GM20000 (cell line): Measurements from ENCODE around the gene SLC25A30.
"Not testable (repeated sequence)": the region's sequence is repeated elsewhere in the genome, so short reads cannot be mapped to it uniquely, and the experiment has no call there.

ENCODE experiments used
- DNase-seq: peaks from one replicate; pipeline ENCODE4 v3.0.0; 2012; ENCODE audit warnings: low spot score
- TF ChIP-seq, protein P1 (sequence below): IDR thresholded peaks from 2 replicates; pipeline ENCODE4 v1.5.1; 2012; ENCODE audit warnings: mild to moderate bottlenecking, control low read depth; ENCODE audit errors: extremely low read depth, missing control alignments

SLC25A30 gene

DNA sequence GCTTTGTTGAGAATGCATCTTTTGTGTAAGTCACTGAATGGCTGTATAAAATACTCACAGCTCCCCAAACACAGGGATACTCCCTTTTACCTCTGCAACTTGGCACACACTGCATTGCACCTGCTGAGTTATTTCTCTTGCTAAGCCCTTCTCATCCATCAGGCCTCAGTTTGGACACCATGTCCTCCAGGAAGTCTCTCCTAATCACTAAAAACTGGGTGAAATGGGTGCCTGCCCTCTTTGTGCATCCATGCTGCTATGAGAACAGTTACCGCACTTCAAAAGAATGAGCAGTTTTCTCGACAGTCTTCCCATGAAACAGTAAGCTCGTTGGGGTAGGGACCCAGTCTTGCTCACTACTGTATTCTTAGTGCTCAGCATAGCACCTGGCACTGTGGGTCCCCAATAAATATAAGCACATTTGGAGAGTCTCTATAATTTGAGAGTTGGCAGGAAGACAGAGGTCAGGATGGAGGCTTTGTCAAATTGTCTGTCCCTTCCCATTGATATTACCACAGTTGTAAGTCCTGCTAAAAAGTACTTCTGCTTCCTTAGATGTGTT lies 4.6 kb upstream of the SLC25A30 start:
- TF ChIP-seq, protein P1, sequence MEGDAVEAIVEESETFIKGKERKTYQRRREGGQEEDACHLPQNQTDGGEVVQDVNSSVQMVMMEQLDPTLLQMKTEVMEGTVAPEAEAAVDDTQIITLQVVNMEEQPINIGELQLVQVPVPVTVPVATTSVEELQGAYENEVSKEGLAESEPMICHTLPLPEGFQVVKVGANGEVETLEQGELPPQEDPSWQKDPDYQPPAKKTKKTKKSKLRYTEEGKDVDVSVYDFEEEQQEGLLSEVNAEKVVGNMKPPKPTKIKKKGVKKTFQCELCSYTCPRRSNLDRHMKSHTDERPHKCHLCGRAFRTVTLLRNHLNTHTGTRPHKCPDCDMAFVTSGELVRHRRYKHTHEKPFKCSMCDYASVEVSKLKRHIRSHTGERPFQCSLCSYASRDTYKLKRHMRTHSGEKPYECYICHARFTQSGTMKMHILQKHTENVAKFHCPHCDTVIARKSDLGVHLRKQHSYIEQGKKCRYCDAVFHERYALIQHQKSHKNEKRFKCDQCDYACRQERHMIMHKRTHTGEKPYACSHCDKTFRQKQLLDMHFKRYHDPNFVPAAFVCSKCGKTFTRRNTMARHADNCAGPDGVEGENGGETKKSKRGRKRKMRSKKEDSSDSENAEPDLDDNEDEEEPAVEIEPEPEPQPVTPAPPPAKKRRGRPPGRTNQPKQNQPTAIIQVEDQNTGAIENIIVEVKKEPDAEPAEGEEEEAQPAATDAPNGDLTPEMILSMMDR, result no peak
- DNase-seq, result no peak

DNA sequence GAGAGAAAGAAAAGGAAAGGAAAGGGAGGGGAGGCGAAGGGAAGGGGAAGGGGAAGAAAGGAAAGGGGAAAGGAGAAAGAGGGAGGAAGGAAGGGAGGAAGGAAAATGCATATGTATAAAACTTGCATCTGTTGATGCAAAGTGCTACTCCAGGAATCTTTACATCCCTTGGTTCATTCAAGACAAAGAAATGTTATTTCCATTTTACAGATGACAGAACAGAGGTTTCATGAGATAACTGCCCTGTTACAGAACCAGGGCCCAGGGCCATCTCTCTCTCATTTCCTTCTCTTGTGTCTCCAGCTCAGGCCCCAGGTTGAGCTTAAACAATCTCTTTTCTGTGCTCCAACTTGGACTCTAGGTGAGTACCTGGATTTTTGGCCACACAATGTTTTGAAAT lies 1.8 kb upstream of the SLC25A30 start:
- TF ChIP-seq, protein P1, result no peak
- DNase-seq, result no peak

DNA sequence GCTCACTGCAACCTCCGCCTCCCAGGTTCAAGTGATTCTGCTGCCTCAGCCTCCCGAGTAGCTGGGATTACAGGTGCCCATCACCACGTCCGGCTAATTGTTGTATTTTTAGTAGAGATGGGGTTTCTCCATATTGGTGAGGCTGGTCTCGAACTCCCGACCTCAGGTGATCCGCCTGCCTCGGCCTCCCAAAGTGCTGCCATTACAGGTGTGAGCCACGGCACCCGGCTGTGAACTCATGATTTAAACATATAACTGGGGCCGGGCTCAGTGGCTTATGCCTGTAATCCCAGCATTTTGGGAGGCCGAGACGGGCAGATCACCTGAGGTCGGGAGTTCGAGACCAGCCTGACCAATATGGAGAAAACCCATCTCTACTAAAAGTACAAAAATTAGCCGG lies 1.2 kb upstream of the SLC25A30 start:
- DNase-seq, result not testable (repeated sequence)

DNA sequence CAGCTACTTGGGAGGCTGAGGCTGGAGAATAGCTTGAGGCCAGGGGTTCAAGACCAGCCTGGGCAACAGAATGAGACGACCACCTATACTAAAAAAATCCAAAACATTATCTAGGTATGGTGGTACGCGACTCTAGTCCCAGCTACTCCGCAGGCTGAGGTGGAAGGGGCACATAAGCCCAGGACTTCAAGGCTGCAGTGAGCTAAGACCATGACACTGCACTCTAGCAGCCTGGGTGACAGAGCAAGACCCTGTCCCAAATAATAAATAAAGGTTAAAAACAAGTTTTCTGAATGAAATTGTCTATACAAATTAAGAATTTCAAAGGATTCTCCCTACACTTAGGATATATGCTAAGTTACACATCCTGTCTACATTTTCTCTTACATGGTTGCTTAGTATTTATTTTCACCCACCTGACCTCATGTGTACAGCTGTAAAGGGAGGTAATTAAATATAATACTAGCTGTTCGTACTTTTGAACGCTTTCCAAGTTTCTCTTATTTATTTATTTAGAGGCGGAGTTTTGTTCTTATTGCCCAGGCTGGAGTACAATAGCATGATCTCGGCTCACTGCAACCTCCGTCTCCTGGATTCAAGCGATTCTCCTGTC lies 1.6 kb downstream of the SLC25A30 start:
- TF ChIP-seq, protein P1, result no peak
- DNase-seq, result no peak

DNA sequence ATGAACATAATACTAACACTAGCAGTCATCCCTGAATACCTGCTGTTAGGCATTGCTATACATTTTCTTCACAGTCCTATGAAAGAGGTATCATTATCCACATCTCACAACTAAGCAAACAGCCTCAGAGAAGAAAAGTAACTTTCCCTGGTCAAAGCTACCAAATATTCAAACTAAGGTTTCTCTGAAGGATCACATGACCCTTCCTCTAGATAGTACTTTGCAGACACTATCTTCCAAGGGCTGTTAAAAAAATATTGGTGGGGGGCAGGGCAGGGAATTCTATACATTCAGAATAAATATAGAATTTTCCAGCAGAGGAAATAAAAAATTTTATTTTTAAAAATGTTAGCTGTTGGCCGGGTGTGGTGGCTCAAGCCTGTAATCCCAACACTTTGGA lies 3.1 kb downstream of the SLC25A30 start:
- TF ChIP-seq, protein P1, result no peak
- DNase-seq, result no peak

DNA sequence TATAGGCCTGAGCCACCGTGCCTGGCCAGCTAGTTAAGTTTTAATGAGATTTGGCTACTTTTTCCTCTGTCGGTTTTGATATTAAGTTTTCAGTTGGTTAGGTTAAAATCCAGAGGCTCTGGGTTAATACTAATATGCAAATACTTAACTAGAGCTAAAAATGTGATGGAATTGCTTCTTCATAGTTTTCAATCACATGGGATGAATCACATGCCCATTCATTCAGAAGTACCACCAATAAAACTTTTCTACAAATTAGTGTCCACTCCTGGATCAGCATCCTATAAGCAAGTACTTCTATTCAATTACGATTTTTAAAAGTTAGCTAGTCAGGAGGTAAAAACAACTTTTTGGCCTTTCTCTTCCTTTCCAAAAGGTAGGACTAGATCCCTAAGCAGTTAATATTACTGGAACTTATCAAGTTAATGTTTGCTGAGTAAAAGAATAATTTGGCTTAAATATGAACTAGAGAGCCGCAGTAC lies 4.3 kb downstream of the SLC25A30 start:
- DNase-seq, result no peak
- TF ChIP-seq, protein P1, result no peak

DNA sequence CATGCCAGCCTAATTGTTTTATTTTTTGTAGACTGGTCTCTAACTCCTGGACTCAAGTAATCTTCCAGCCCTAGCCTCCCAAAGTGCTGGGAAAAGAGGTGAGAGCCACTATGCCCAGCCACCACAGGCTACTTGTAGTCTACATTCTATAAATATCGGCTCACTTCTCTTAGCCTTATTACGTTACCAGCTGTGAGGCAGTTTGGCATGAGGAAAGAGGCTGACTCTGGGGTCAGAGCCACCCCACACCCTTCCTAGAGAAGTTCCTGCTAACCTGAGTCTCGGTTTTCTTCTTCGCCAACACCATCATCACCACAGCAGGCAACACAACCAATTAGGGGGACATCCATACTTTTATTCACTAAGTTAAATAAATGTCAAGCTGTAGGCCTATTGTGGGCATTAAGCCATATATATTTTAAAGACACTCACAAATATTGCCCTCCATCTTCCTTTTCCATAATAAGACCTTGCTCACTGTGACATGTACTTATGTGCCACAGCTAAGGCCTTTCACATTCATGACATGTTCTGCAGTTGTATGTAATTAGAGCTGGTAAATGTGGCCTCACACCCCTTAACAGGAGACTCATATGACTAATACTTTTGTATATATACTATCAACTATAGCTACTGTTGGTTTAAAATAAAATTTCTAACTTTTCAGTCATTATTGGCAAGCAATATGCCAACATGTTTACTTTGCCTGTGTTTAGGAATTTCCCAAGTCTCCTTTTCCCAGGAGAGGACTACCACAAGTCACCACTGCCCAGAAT lies 5.7 kb downstream of the SLC25A30 start:
- no peak for DNase-seq
- TF ChIP-seq, protein P1, result no peak
